Measurements from ENCODE around the gene TEX11. TPM values are rescaled to one million over a fixed set of nuclear protein-coding genes. Genes with fewer than 3 reads are reported as not detected.

The TEX11 gene
- polyA plus RNA-seq, 1 of the 3 experiments (the other 2 are of a cell fraction) = not detected

DNA sequence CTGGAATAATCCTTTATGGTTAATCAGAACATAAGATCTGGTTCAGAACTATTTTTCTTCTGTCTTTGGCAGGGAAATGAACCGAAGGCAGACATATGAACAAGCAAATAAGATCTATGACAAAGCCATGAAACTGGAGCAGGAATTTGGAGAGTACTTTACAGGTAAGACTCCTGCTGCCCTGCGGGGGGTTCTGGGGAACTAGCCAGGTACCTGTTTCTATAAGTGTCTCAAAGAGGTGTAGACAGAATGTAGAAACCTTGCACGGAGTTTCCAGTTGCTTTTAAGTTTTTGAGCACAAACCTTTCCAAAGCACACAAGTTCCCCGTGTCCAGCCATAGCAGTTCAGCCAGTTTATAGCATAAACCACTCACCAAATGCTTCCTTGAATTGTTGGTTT is 407.7 kb downstream of the TEX11 start:
- ChIA-PET CTCF (no interaction called here), POLR2A (no interaction called here)
- no peak for DNase-seq
- no peak overlapping the region for H3K4me2 ChIP-seq
- no peaks in the 10 kb centered on the region for H3F3A ChIP-seq (replicated peaks; ENCODE audit: insufficient read depth)
- H4K20me1 ChIP-seq (ENCODE audit: insufficient read depth) = no peaks in the 10 kb centered on the region
- H3K4me3 ChIP-seq (ENCODE audit: low read depth in 2 of 2, low read length in 1 of 2) = no peak overlapping the region
- TF ChIP-seq RFX5 (IDR thresholded peaks at IDR 0.05; ENCODE audit: low read length) (no peak), FOXM1 (IDR thresholded peaks at IDR 0.05; ENCODE audit: low read depth) (no peak), RCOR1 (IDR thresholded peaks at IDR 0.05; ENCODE audit: low read length) (no peak), TAF1 (IDR thresholded peaks at IDR 0.05; ENCODE audit: borderline replicate concordance, low read depth, low read length) (no peak)
- peaks cover 0 to 16% of the 10 kb centered on the region in 2 experiments for H3K36me3 ChIP-seq (replicated peaks in 1 of 2; ENCODE audit: control insufficient read depth in 1 of 2, insufficient read depth in 2 of 2, low read length in 1 of 2)
- H3K9me2 ChIP-seq = no peaks in the 10 kb centered on the region
- no peaks in the 10 kb centered on the region for H3K9me3 ChIP-seq
- no peak overlapping the region for H3K27ac ChIP-seq (ENCODE audit: low read depth in 2 of 2, low read length in 1 of 2)
- no peak overlapping the region for H3K9ac ChIP-seq
- no peaks in the 10 kb centered on the region for H3K4me1 ChIP-seq (ENCODE audit: control insufficient read depth in 1 of 2, insufficient read depth in 2 of 2, low read depth in 1 of 2, low read length in 1 of 2)
- H2AFZ ChIP-seq (ENCODE audit: low read depth) = no peak overlapping the region
- H3K79me2 ChIP-seq (ENCODE audit: insufficient read depth) = no peaks in the 10 kb centered on the region
- H3K27me3 ChIP-seq (ENCODE audit: insufficient read depth) = no peaks in the 10 kb centered on the region; the same call in 1 of the 2 replicates
- WGBS (ENCODE audit: low lambda C conversion rate) = 19% methylated on average over 4 of the region's 4 CpGs

GRCh38 chrX:70498129-70498528 is 410.4 kb downstream of the TEX11 start:
- H3K4me3 ChIP-seq (ENCODE audit: low read depth in 2 of 2, low read length in 1 of 2) = no peak overlapping the region
- no peak for DNase-seq
- H3K9ac ChIP-seq = no peak overlapping the region
- no peaks in the 10 kb centered on the region for H3K9me2 ChIP-seq
- H3K9me3 ChIP-seq = no peaks in the 10 kb centered on the region
- peaks cover 0 to 20% of the 10 kb centered on the region in 2 experiments for H3K36me3 ChIP-seq (replicated peaks in 1 of 2; ENCODE audit: control insufficient read depth in 1 of 2, insufficient read depth in 2 of 2, low read length in 1 of 2)
- H3K4me2 ChIP-seq = no peak overlapping the region
- H3F3A ChIP-seq (replicated peaks; ENCODE audit: insufficient read depth) = no peaks in the 10 kb centered on the region
- WGBS (ENCODE audit: low lambda C conversion rate) = 38% methylated on average over 1 of the region's 2 CpGs
- no peaks in the 10 kb centered on the region for H4K20me1 ChIP-seq (ENCODE audit: insufficient read depth)
- TF ChIP-seq, protein P1, sequence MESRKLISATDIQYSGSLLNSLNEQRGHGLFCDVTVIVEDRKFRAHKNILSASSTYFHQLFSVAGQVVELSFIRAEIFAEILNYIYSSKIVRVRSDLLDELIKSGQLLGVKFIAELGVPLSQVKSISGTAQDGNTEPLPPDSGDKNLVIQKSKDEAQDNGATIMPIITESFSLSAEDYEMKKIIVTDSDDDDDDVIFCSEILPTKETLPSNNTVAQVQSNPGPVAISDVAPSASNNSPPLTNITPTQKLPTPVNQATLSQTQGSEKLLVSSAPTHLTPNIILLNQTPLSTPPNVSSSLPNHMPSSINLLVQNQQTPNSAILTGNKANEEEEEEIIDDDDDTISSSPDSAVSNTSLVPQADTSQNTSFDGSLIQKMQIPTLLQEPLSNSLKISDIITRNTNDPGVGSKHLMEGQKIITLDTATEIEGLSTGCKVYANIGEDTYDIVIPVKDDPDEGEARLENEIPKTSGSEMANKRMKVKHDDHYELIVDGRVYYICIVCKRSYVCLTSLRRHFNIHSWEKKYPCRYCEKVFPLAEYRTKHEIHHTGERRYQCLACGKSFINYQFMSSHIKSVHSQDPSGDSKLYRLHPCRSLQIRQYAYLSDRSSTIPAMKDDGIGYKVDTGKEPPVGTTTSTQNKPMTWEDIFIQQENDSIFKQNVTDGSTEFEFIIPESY (IDR thresholded peaks at IDR 0.05; ENCODE audit: borderline replicate concordance, low read depth) = no peak
- TF ChIP-seq SIN3A (IDR thresholded peaks at IDR 0.05; ENCODE audit: borderline replicate concordance, low read depth, low read length) = no peak
- TF ChIP-seq, protein P2, sequence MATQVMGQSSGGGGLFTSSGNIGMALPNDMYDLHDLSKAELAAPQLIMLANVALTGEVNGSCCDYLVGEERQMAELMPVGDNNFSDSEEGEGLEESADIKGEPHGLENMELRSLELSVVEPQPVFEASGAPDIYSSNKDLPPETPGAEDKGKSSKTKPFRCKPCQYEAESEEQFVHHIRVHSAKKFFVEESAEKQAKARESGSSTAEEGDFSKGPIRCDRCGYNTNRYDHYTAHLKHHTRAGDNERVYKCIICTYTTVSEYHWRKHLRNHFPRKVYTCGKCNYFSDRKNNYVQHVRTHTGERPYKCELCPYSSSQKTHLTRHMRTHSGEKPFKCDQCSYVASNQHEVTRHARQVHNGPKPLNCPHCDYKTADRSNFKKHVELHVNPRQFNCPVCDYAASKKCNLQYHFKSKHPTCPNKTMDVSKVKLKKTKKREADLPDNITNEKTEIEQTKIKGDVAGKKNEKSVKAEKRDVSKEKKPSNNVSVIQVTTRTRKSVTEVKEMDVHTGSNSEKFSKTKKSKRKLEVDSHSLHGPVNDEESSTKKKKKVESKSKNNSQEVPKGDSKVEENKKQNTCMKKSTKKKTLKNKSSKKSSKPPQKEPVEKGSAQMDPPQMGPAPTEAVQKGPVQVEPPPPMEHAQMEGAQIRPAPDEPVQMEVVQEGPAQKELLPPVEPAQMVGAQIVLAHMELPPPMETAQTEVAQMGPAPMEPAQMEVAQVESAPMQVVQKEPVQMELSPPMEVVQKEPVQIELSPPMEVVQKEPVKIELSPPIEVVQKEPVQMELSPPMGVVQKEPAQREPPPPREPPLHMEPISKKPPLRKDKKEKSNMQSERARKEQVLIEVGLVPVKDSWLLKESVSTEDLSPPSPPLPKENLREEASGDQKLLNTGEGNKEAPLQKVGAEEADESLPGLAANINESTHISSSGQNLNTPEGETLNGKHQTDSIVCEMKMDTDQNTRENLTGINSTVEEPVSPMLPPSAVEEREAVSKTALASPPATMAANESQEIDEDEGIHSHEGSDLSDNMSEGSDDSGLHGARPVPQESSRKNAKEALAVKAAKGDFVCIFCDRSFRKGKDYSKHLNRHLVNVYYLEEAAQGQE (IDR thresholded peaks at IDR 0.05; ENCODE audit: low read depth, low read length) = no peak
- TF ChIP-seq, protein P3, sequence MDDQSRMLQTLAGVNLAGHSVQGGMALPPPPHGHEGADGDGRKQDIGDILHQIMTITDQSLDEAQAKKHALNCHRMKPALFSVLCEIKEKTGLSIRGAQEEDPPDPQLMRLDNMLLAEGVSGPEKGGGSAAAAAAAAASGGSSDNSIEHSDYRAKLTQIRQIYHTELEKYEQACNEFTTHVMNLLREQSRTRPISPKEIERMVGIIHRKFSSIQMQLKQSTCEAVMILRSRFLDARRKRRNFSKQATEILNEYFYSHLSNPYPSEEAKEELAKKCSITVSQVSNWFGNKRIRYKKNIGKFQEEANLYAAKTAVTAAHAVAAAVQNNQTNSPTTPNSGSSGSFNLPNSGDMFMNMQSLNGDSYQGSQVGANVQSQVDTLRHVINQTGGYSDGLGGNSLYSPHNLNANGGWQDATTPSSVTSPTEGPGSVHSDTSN (IDR thresholded peaks at IDR 0.05) = no peak
- TF ChIP-seq FOXM1 (IDR thresholded peaks at IDR 0.05; ENCODE audit: low read depth) = no peak
- no peaks in the 10 kb centered on the region for H3K4me1 ChIP-seq (ENCODE audit: control insufficient read depth in 1 of 2, insufficient read depth in 2 of 2, low read depth in 1 of 2, low read length in 1 of 2)
- H2AFZ ChIP-seq (ENCODE audit: low read depth) = no peak overlapping the region
- ChIA-PET POLR2A (no interaction called here), CTCF (interaction anchor here (0.6 kb wide), 1 partner anchor 139 kb away, joined by 3 read pairs; no protein-coding TSS in a partner anchor)
- H3K27me3 ChIP-seq (ENCODE audit: insufficient read depth) = no peaks in the 10 kb centered on the region
- H3K27ac ChIP-seq (ENCODE audit: low read depth in 2 of 2, low read length in 1 of 2) = no peak overlapping the region
- H3K79me2 ChIP-seq (ENCODE audit: insufficient read depth) = no peaks in the 10 kb centered on the region
